Measurements from ENCODE around the gene CCDC12.

The CCDC12 gene

GRCh38 chr3:47008234-47008796, 31.8 kb upstream of the CCDC12 start:
- DNase-seq (ENCODE audit: low read depth), result no peak
- no peak overlapping the region for H3K4me3 ChIP-seq (ENCODE audit: low read depth, low read length)
- no peak for TF ChIP-seq CTCF (conservative IDR thresholded peaks at IDR 0.05; ENCODE audit: low read depth, low read length)

GRCh38 chr3:47007482-47008233, 31.1 kb upstream of the CCDC12 start:
- TF ChIP-seq CTCF (conservative IDR thresholded peaks at IDR 0.05; ENCODE audit: low read depth, low read length), result no peak
- DNase-seq (ENCODE audit: low read depth), result no peak
- H3K4me3 ChIP-seq (ENCODE audit: low read depth, low read length), result no peak overlapping the region

- H3K4me3 ChIP-seq (ENCODE audit: low read depth, low read length), result no peak overlapping the region
- no peak for DNase-seq (ENCODE audit: low read depth)
- no peak for TF ChIP-seq CTCF (conservative IDR thresholded peaks at IDR 0.05; ENCODE audit: low read depth, low read length)
Measured at GRCh38 chr3:47007001-47007400, 30.5 kb upstream of the CCDC12 start.

- no peak for TF ChIP-seq CTCF (conservative IDR thresholded peaks at IDR 0.05; ENCODE audit: low read depth, low read length)
- DNase-seq (ENCODE audit: low read depth), result no peak
- H3K4me3 ChIP-seq (ENCODE audit: low read depth, low read length), result no peak overlapping the region
Measured at GRCh38 chr3:47006145-47006651, 29.7 kb upstream of the CCDC12 start.

GRCh38 chr3:47005212-47006144, 28.9 kb upstream of the CCDC12 start:
- H3K4me3 ChIP-seq (ENCODE audit: low read depth, low read length), result no peak overlapping the region
- no peak for DNase-seq (ENCODE audit: low read depth)
- TF ChIP-seq CTCF (conservative IDR thresholded peaks at IDR 0.05; ENCODE audit: low read depth, low read length), result no peak

- H3K4me3 ChIP-seq (ENCODE audit: low read depth, low read length), result no peak overlapping the region
- TF ChIP-seq CTCF (conservative IDR thresholded peaks at IDR 0.05; ENCODE audit: low read depth, low read length), result no peak
- no peak for DNase-seq (ENCODE audit: low read depth)
Measured at GRCh38 chr3:47004369-47005211, 28.0 kb upstream of the CCDC12 start.

Measured in choroid plexus epithelial cell (primary cell).